ENCODE results near the gene TRAIP.
A peak's percentile ranks its signal among the peaks of the same experiment; 100 is the strongest.
"Not testable (repeated sequence)": the region's sequence is repeated elsewhere in the genome, so short reads cannot be mapped to it uniquely, and the experiment has no call there.

The TRAIP gene

DNA sequence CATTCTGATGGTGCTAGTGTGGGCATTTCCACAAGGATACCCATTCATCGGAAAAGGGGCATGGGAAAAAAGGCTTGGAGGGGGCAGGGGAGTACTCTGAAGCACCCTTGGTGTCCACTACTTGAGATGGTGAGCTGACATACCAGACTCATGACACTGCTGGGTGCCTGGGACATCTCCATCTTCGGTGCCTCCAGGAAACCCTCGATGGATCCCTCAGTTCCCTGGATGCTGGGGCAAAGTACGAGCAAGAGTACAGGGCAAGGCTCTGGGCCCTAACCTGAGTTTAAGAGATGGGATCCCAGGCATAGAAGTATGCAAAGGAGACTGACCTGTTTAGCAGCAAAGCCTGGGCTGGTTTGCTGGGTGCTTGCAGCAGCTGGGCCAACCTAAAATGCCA is 64.8 kb downstream of the TRAIP start:
- no peak for DNase-seq (ENCODE audit: low spot score)

DNA sequence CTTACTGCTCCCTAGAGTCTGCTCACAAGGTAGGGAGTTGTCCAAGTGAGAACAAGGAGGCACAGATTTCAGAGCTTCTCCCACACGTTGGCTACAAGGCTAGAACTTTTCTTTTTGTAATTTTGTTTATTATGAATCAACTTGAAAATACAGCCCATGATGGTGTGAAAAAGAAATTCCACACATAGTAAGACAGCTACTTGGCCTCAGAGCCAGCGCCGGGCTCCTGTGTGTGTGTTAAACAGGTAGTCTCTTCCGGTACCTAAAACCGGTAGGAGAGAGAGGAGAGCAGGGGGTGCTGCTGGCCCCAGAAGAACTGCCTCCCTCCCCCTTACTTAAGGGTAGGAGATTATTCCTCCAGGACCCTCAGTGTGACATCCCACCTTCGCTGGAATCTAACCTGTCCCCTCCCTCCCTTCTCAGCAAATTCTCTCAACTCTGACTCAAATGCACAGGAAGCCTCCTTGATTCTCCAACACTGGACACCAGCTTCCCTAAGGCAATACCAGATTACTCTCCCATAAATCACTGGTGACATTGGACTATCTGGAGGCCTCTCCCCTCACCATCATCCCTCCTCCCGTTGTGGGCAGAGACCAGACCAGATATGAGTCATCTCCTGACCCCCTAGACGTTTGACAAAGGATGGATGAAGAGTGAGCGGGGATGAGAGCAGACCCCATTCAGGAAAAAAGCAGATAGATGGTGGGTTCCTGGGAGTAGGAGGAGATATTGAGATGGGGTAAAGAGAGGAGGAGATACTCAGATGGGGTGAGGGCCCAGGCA is 65.5 kb downstream of the TRAIP start:
- no peak for DNase-seq (ENCODE audit: low spot score)

DNA sequence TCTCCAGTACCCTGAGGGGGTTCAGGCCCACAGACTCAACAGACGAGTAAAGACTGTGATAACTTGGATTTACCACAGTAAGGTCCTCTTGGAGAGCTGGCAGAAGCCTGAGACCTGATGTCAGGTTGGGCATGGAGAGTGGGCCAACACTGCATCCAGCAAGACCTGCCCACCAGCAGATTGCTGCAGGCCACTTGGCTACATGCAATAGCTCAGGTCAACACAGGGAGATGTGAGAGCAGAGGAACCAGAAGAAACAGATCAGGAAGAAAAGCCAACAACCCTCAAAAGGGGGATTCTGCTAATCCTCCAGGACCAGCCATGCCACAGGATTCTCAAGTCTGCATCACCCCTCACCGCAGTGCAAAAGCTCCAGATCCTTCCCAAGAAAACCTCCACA is 68.3 kb downstream of the TRAIP start:
- no peak for DNase-seq (ENCODE audit: low spot score)

DNA sequence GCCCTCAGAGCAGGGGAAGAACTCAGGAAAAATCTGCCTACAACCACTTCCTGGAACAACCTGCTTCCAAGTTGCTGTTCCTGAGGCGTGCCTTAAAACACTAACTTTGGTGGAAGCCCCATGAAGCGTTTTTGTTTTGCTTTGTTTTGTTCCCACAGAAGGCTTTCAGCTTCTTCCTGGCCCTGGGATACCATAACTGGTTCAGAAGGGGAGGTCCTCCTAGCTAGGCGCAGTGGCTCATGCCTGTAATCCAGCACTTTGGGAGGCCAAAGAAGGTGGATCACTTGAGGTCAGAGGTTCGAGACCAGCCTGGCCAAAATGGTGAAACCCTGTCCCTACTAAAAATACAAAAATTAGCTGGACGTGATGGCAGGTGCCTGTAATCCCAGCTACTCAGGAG is 68.8 kb downstream of the TRAIP start:
- DNase-seq (ENCODE audit: low spot score): no peak

GRCh38 chr3:49787182-49787464 is 69.2 kb downstream of the TRAIP start:
- DNase-seq (ENCODE audit: low spot score): no peak

DNA sequence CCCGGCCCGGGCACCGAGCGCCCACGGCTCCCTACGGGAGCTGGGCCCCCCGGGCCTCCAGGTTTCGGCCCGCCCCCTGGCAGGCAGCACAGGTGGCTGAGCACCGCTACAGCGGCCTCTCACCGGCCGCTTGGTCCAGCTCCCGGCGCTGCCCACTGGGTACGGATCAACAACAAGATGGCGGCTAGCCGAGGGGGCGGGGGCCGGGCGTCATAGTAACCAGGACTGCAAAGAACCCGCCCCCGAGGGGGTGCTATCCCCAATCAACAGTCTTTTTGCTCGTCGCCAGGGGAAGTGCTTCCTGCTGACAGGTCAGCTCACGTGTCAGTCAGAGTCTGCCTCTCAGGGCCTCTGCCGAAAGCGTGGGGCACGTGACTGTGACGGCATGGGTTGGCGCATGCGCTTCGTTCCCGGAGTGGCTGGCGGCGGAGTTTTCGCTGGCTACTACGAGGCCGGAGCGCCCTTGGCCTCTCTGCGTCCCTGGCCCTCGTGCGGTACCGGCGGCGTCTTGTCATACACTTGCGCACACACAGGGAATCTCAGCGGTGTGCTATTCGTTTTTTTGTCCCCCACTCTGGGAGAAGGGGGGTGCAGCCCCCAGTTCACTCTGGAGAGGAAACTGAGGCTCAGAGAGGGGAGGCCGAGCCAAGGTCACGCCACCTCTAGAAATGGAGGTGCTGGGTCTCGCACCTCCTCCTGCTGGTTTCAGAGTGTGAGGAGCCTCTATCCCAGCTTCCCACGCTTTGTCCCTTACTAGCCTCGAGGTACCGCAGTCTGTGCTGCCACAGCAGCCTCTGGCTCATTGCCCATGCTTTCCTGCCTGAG is 69.8 kb downstream of the TRAIP start, which contains the start of gene IP6K1:
TSS of gene IP6K1 (minus strand) at position 186 of the 825 bp plus-strand sequence. CDS start 38,502 bp downstream, outside the sequence.
- DNase-seq (ENCODE audit: low spot score): peak; percentile 100

GRCh38 chr3:49785565-49786356 is 70.6 kb downstream of the TRAIP start:
- peak; percentile 53 for DNase-seq (ENCODE audit: low spot score)

DNA sequence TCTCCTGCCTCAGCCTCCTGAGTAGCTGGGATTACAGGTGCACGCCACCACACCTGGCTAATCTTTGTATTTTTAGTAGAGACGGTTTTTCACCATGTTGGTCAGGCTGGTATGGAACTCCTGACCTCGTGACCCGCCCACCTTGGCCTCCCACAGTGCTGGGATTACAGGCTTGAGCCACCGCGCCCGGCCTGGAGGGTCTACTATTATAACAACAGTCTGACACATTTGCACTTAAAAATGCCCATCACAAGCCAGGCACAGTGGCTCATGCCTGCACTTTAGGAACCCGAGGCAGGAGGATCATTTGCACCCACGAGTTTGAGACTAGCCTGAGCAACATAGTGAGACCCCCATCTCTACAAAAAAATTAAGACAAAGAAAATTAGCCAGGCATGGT is 74.1 kb downstream of the TRAIP start:
- DNase-seq (ENCODE audit: low spot score): not testable (repeated sequence)

GRCh38 chr3:49781415-49782199 is 74.8 kb downstream of the TRAIP start:
- no peak for DNase-seq (ENCODE audit: low spot score)

- DNase-seq (ENCODE audit: low spot score): not testable (repeated sequence)
Observed at GRCh38 chr3:49780975-49781365, 75.4 kb downstream of the TRAIP start.

DNA sequence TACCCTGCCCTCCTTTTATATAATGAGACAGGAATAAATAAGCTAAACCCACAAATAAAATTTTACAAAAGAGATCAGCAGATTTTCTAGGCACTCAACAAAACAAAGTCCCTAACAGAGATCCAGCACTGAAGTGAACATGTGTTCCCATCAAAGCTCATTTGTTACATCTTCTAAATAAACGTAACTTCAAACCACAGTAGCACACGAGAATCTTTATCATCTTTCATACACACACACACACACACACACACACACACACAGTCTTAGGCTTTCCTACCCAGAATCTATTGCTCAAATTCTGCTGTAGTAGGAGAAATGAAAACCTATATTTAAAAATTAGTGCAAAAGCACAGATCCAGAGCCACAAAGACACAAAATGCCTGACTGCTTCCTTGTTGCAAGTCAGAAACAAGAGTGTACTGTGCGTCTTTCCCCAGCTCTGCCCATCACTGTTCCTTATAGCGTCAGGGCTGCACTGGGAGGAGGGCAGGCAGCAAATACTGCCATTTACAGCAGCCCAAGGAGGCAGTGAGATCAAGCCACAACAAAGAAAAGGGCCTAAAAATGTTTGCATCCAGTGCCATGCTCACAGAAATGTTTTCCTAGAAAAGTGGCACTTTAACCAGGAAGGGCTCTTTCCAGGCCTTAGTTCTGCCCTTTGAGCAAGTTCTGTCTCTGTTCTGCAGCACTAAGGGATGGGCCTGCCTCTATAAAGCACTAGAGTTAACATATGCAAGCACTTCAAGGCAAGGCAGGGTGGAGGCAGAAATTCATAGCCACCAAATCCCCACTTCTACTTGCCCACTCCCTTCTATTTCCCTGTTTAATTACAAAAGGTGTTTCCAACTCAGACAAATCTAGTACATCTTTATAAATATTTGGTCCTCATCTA is 76.0 kb downstream of the TRAIP start:
- DNase-seq (ENCODE audit: low spot score): no peak

GRCh38 chr3:49779358-49780079 is 76.8 kb downstream of the TRAIP start:
- no peak for DNase-seq (ENCODE audit: low spot score)
